ENCODE data around the gene PIBF1. TPM values are rescaled to one million over a fixed set of nuclear protein-coding genes. Genes with fewer than 3 reads are reported as not detected.

The PIBF1 gene
- total RNA-seq, 1 donor from 2014 or later: 28.3 TPM

GRCh38 chr13:73035660-73036059 lies 253.7 kb downstream of the PIBF1 start:
- peak in 1 of 2 donors; percentile 85 for ATAC-seq
- intact Hi-C loops (cut with DNase I): no loop called here
- no peak for TF ChIP-seq CTCF (IDR thresholded peaks at IDR 0.05)

GRCh38 chr13:73036566-73036965 lies 254.6 kb downstream of the PIBF1 start:
- Histone ChIP-seq H3K4me1 (no peaks in the 10 kb centered on the region), H3K4me3 (no peak overlapping the region), H3K36me3 (no peaks in the 10 kb centered on the region), H3K9me3 (no peaks in the 10 kb centered on the region), H3K27ac (no peak overlapping the region), H3K27me3 (ENCODE audit: low read depth) (no peaks in the 10 kb centered on the region)
- intact Hi-C loops (cut with DNase I): no loop called here
- TF ChIP-seq CTCF (IDR thresholded peaks at IDR 0.05): no peak
- ATAC-seq: no peak
- no peak for DNase-seq

More at GRCh38 chr13:73035660-73036059, 253.7 kb downstream of the PIBF1 start:
- H3K9me3 ChIP-seq: no peaks in the 10 kb centered on the region
- no peak overlapping the region for H3K4me3 ChIP-seq
- H3K27me3 ChIP-seq (ENCODE audit: low read depth): no peaks in the 10 kb centered on the region
- no peak for DNase-seq
- H3K36me3 ChIP-seq: no peaks in the 10 kb centered on the region
- H3K27ac ChIP-seq: no peak overlapping the region
- no peaks in the 10 kb centered on the region for H3K4me1 ChIP-seq

- Histone ChIP-seq H3K4me3 (no peak overlapping the region), H3K4me1 (no peaks in the 10 kb centered on the region), H3K9me3 (no peaks in the 10 kb centered on the region), H3K27me3 (ENCODE audit: low read depth) (no peaks in the 10 kb centered on the region), H3K36me3 (no peaks in the 10 kb centered on the region), H3K27ac (no peak overlapping the region)
- intact Hi-C loops (cut with DNase I): no loop called here
- ATAC-seq: no peak
- no peak for TF ChIP-seq CTCF (IDR thresholded peaks at IDR 0.05)
- DNase-seq: no peak
Measured at GRCh38 chr13:73038064-73038463, 256.1 kb downstream of the PIBF1 start.

- Histone ChIP-seq H3K36me3 (no peaks in the 10 kb centered on the region), H3K4me3 (no peak overlapping the region), H3K27ac (no peak overlapping the region), H3K27me3 (ENCODE audit: low read depth) (no peaks in the 10 kb centered on the region), H3K4me1 (no peaks in the 10 kb centered on the region), H3K9me3 (no peaks in the 10 kb centered on the region)
- TF ChIP-seq CTCF (IDR thresholded peaks at IDR 0.05): no peak
- intact Hi-C loops (cut with DNase I): no loop called here
- ATAC-seq (no peak), DNase-seq (no peak)
Measured at GRCh38 chr13:73039201-73040108, 257.5 kb downstream of the PIBF1 start.

- no peak for TF ChIP-seq CTCF (IDR thresholded peaks at IDR 0.05)
- no peaks in the 10 kb centered on the region for H3K4me1 ChIP-seq
- intact Hi-C loops (cut with DNase I): no loop called here
- DNase-seq (no peak), ATAC-seq (no peak)
- H3K27ac ChIP-seq: no peak overlapping the region
- H3K36me3 ChIP-seq: no peaks in the 10 kb centered on the region
- H3K27me3 ChIP-seq (ENCODE audit: low read depth): no peaks in the 10 kb centered on the region
- H3K4me3 ChIP-seq: no peak overlapping the region
- no peaks in the 10 kb centered on the region for H3K9me3 ChIP-seq
Measured at GRCh38 chr13:73040484-73040883, 258.6 kb downstream of the PIBF1 start.
